ENCODE results near the gene PTRH1. TPM values are rescaled to one million over a fixed set of nuclear protein-coding genes. Genes with fewer than 3 reads are reported as not detected.

Gene PTRH1
- total RNA-seq, 4 donors from 2014 or later = 16.9 to 38.6 (median 26.3) TPM

GRCh38 chr9:127700140-127700539 is 15.3 kb downstream of the PTRH1 start:
- TF ChIP-seq POLR2A (IDR thresholded peaks at IDR 0.05) = no peak
- TF ChIP-seq, protein P1, sequence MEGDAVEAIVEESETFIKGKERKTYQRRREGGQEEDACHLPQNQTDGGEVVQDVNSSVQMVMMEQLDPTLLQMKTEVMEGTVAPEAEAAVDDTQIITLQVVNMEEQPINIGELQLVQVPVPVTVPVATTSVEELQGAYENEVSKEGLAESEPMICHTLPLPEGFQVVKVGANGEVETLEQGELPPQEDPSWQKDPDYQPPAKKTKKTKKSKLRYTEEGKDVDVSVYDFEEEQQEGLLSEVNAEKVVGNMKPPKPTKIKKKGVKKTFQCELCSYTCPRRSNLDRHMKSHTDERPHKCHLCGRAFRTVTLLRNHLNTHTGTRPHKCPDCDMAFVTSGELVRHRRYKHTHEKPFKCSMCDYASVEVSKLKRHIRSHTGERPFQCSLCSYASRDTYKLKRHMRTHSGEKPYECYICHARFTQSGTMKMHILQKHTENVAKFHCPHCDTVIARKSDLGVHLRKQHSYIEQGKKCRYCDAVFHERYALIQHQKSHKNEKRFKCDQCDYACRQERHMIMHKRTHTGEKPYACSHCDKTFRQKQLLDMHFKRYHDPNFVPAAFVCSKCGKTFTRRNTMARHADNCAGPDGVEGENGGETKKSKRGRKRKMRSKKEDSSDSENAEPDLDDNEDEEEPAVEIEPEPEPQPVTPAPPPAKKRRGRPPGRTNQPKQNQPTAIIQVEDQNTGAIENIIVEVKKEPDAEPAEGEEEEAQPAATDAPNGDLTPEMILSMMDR (IDR thresholded peaks at IDR 0.05 in 4 of 5, conservative IDR thresholded peaks at IDR 0.05 in 1 of 5) = no peak
- no peaks in the 10 kb centered on the region for H3K36me3 ChIP-seq

DNA sequence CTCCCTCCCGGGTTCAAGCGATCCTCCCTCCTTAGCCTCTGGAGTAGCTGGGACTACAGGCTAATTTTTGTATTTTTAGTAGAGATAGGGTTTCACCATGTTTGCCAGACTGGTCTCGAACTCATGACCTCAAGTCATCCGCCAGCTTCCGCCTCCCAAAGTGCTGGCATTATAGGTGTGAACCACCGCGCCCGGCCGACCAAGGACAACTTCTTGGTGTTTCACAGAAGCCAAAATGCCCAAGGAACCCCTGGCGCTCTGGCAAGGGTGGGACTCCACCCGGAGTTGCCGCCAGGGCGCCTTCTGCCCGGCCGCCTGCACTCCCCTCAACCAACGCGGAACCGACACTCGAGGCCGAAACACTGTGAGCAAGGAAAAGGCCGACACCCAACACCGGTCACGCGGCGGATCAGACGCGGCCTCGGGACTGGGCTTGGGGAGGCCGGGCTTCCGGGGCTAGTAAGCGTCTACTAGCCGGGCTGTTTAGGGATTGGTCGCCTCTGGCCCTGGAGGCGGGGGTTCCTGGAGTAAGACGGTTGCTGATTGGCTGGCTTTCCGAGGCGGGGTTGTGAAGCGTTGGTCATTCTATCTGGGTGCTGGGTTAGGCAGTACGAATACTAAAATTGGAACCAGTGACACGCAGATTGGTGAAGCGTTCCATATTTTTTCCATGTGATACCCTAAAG is 16.3 kb downstream of the PTRH1 start:
- H3K36me3 ChIP-seq = no peaks in the 10 kb centered on the region
- peaks cover 13 to 20% of the 10 kb centered on the region in 2 donors for H3K4me1 ChIP-seq
- H3K27ac ChIP-seq = peak overlapping the region; percentile 85 to 96 (median 91)
- ATAC-seq = peak; percentile 97 to 98
- TF ChIP-seq, protein P1 (IDR thresholded peaks at IDR 0.05 in 4 of 5, conservative IDR thresholded peaks at IDR 0.05 in 1 of 5) = peak; percentile 43 to 50 (median 47)
- peak; percentile 58 to 78 for TF ChIP-seq POLR2A (IDR thresholded peaks at IDR 0.05)
- no peaks in the 10 kb centered on the region for H3K9me3 ChIP-seq
- peak overlapping the region; percentile 36 to 49 (median 40) for H3K4me3 ChIP-seq
- in situ Hi-C loops (cut with MboI; ENCODE audit: low sequenced_read_pairs in 4 of 4) (no loop called here), intact Hi-C loops (cut with DNase I; ENCODE audit: low total_unique reads) (loop anchor here (1.0 kb wide), 1 partner anchor 87 kb away; the partner anchor contains the start of gene STXBP1)
- DNase-seq = peak; percentile 99
- no peaks in the 10 kb centered on the region for H3K27me3 ChIP-seq

More at GRCh38 chr9:127700140-127700539, 15.3 kb downstream of the PTRH1 start:
- H3K27ac ChIP-seq = peak overlapping the region; percentile 85 to 96 (median 91)
- intact Hi-C loops (cut with DNase I; ENCODE audit: low total_unique reads) (loop anchor here (1.0 kb wide), 1 partner anchor 15 kb away; the partner anchor contains the start of gene PTRH1), in situ Hi-C loops (cut with MboI; ENCODE audit: low sequenced_read_pairs in 4 of 4) (no loop called here)
- H3K4me3 ChIP-seq = no peak overlapping the region
- H3K27me3 ChIP-seq = no peaks in the 10 kb centered on the region
- ATAC-seq (no peak), DNase-seq (no peak)
- peaks cover 13 to 20% of the 10 kb centered on the region in 2 donors for H3K4me1 ChIP-seq
- H3K9me3 ChIP-seq = no peaks in the 10 kb centered on the region

- H3K36me3 ChIP-seq = no peaks in the 10 kb centered on the region
- in situ Hi-C loops (cut with MboI; ENCODE audit: low sequenced_read_pairs in 4 of 4) = no loop called here
- H3K9me3 ChIP-seq = no peaks in the 10 kb centered on the region
- peak overlapping the region; percentile 85 to 96 (median 91) for H3K27ac ChIP-seq
- TF ChIP-seq, protein P1 (IDR thresholded peaks at IDR 0.05 in 4 of 5, conservative IDR thresholded peaks at IDR 0.05 in 1 of 5) = no peak
- no peak for TF ChIP-seq POLR2A (IDR thresholded peaks at IDR 0.05)
- no peak for ATAC-seq
- DNase-seq = no peak
- intact Hi-C loops (cut with DNase I; ENCODE audit: low total_unique reads) = no loop called here
- H3K4me1 ChIP-seq = peaks cover 13 to 20% of the 10 kb centered on the region in 2 donors
- no peak overlapping the region for H3K4me3 ChIP-seq
- H3K27me3 ChIP-seq = no peaks in the 10 kb centered on the region
Measured at GRCh38 chr9:127698386-127698785, 17.1 kb downstream of the PTRH1 start.

GRCh38 chr9:127697575-127697974 is 17.9 kb downstream of the PTRH1 start:
- ATAC-seq (no peak), DNase-seq (no peak)
- H3K9me3 ChIP-seq = no peaks in the 10 kb centered on the region
- H3K27ac ChIP-seq = peak overlapping the region; percentile 85 to 96 (median 91)
- intact Hi-C loops (cut with DNase I; ENCODE audit: low total_unique reads) = no loop called here
- TF ChIP-seq, protein P1 (IDR thresholded peaks at IDR 0.05 in 4 of 5, conservative IDR thresholded peaks at IDR 0.05 in 1 of 5) = no peak
- TF ChIP-seq POLR2A (IDR thresholded peaks at IDR 0.05) = no peak
- H3K4me1 ChIP-seq = peaks cover 13 to 20% of the 10 kb centered on the region in 2 donors
- H3K27me3 ChIP-seq = no peaks in the 10 kb centered on the region
- H3K36me3 ChIP-seq = no peaks in the 10 kb centered on the region
- in situ Hi-C loops (cut with MboI; ENCODE audit: low sequenced_read_pairs in 4 of 4) = no loop called here
- H3K4me3 ChIP-seq = no peak overlapping the region
